Epithelial cell of proximal tubule (primary cell): Measurements from ENCODE around the gene LSM5. TPM values are rescaled to one million over a fixed set of nuclear protein-coding genes. Genes with fewer than 3 reads are reported as not detected.

ENCODE experiments used
- DNase-seq: peaks from one replicate; pipeline ENCODE4 v3.0.0-alpha.2; 2011; ENCODE audit warnings: low read depth
- H3K4me3 ChIP-seq: 2 replicates; pipeline ENCODE4 v1.5.1; 2011; ENCODE audit warnings: low read depth, mild to moderate bottlenecking, low read length
- total RNA-seq: library from RNA; depleted of rRNA; stranded (reverse); fragments of >200 nt; gene quantifications from 2 replicates; pipeline ENCODE4 v1.2.3, GENCODE V29; 2015
- TF ChIP-seq, protein P1 (sequence below): conservative IDR thresholded peaks from 2 replicates; pipeline ENCODE4 v1.5.1; 2012; ENCODE audit warnings: low read depth, mild to moderate bottlenecking, low read length

LSM5 gene
- total RNA-seq, 1 donor from 2014 or later = 41.1 TPM

DNA sequence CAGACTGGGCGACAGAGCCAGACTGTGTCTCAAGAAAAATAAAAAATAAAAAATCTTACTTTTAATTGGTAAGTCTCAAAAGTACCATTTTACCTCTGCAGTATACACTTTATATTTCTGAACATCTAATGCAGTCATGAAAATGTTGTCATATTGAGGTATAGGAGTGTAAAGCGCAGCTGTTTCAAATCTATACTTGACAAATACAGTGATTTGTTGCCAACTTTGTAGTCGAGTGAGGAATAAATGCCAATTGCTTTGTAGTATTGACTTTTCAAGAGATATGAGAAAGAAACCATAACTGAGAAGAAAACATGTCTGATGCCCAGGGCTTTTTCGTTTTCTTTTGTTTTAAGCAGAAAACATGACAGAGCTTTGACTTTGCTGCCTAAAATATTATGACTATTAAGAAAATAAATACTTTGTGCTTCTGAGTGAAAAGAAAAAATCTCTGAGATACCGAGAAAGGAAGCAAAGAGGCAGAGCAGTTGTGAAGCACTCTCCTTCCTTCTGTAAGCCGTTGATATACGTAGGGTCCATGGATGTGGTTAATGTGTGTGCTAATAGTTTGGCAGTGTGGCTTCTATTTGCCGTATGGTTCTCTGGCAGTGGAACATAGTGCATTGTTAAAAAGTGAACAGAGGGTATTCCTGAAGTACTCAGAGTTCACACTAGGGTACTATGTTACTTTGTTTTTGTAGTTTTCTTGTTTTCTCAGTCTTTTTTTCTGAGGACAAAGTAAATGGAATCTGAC, 43.3 kb upstream of the LSM5 start:
- no peak for DNase-seq
- TF ChIP-seq, protein P1, sequence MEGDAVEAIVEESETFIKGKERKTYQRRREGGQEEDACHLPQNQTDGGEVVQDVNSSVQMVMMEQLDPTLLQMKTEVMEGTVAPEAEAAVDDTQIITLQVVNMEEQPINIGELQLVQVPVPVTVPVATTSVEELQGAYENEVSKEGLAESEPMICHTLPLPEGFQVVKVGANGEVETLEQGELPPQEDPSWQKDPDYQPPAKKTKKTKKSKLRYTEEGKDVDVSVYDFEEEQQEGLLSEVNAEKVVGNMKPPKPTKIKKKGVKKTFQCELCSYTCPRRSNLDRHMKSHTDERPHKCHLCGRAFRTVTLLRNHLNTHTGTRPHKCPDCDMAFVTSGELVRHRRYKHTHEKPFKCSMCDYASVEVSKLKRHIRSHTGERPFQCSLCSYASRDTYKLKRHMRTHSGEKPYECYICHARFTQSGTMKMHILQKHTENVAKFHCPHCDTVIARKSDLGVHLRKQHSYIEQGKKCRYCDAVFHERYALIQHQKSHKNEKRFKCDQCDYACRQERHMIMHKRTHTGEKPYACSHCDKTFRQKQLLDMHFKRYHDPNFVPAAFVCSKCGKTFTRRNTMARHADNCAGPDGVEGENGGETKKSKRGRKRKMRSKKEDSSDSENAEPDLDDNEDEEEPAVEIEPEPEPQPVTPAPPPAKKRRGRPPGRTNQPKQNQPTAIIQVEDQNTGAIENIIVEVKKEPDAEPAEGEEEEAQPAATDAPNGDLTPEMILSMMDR = no peak
- no peak overlapping the region for H3K4me3 ChIP-seq

DNA sequence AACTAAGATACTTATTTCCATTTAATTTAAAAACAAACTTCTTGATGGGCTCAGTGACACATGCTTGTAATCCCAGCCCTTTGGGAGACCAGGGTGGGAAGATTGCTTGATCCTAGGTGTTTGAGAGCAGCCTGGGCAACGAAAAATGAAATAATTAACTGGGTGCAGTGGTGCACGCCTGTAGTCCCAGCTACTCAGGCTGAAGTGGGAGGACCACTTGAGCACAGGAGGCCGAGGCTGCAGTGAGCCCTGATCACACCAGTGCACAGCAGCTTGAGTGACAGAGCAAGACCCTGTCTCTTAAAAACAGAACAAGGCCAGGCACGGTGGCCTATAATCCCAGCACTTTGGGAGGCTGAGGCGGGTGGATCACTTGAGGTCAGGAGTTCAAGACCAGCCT, 42.5 kb upstream of the LSM5 start:
- H3K4me3 ChIP-seq = no peak overlapping the region
- no peak for DNase-seq
- TF ChIP-seq, protein P1 = no peak

DNA sequence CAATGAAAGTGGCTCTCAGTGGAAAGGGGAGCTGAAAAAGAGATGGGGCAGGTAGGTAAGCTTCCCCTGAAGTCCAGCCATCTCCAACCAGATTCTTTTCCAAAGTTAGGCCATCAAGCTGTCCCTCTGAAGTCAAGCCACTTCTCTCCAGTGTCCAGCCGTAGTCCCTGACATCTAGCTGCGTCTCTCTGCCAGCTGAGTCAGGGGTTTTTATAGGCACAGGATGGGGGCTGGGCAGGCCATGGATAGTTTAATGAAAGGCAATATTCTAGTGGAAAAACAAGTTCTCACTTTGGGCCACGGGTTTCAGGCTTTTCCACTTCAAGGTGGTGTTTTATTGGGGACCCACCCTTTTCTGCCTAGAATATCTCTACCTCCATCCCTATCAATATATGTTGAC, 41.9 kb upstream of the LSM5 start:
- H3K4me3 ChIP-seq = no peak overlapping the region
- TF ChIP-seq, protein P1 = no peak
- no peak for DNase-seq

DNA sequence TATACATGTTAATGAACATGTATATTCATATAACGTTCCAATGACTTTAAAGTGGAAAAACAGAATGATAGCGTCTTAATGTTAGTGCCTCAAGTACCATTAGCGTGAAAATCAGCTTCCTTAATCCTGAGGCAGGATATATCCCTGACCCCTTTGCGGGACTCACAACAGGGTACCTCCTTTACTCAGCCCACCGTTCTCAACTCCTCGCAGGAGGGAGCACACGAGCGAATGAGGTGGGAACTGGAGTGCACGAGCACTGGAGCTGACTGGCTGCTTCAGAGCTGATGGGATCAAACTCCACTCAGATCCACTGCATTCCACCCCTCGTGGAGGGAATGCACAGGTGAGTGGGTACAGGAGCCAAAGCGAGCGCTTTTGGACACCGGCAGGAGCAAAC, 41.2 kb upstream of the LSM5 start:
- H3K4me3 ChIP-seq = no peak overlapping the region
- TF ChIP-seq, protein P1 = no peak
- DNase-seq = no peak

DNA sequence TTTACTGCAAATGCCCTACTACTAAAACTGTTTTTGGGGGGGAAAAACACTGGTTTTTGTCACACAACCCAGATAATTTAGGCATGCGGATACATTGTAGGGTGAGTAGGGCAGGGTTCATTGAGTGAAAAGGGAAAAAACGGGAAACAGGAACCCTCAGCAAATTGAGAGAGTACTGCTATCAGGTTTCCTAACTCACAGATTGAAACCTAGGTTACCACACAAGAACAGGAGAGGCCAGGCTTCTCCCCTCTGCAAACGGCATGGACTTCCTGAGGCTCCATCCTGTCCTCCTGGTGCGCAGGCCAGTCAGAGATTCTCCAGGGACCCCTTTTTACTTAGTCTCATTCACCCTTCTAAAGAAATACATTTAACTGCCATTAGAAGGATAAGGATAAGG, 35.7 kb upstream of the LSM5 start:
- no peak overlapping the region for H3K4me3 ChIP-seq
- TF ChIP-seq, protein P1 = no peak
- no peak for DNase-seq

DNA sequence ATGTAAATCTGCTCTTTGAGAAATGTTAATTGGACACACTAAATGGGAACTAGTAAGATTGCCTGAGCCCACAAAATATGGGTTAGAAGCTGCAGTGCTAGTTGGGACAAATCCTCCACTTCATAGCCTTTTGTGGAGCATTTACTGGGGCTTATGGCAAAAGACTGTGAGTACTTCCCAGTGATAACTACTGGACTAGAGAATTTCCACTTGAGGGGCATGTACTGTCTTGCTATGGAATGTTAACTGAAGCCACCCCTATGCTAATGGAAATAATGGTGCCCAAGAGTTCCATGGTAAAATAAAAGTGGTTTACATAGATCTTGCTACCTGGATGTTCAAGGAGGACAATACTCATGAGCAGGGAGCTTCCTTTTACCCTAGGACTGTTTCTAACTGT, 34.5 kb upstream of the LSM5 start:
- TF ChIP-seq, protein P1 = no peak
- no peak overlapping the region for H3K4me3 ChIP-seq
- no peak for DNase-seq
